Activated naive CD8-positive, alpha-beta T cell treated with anti-CD3 and anti-CD28 coated beads, Interleukin-2, amount 50 U/mL, for 24 hours (primary cell): ENCODE results near the gene MYADM.

ENCODE experiments used
- ATAC-seq: fragments of 150-1000 bp; cut with Tn5 transposase; one replicate; pipeline ENCODE4 v1.10.0; 2021
- DNase-seq: peaks from one replicate; pipeline ENCODE4 v3.0.0; 2021
- H3K27ac Mint-ChIP-seq: one replicate; pipeline ENCODE4 v1.8.0; 2021; ENCODE audit warnings: mild to moderate bottlenecking, mixed read lengths
- H3K27me3 Mint-ChIP-seq: one replicate; pipeline ENCODE4 v1.8.0; 2021; ENCODE audit warnings: mixed read lengths
- H3K36me3 Mint-ChIP-seq: one replicate; pipeline ENCODE4 v1.8.0; 2021; ENCODE audit warnings: low read depth, mixed read lengths
- H3K4me1 Mint-ChIP-seq: one replicate; pipeline ENCODE4 v1.8.0; 2021; ENCODE audit warnings: mixed read lengths
- H3K4me3 Mint-ChIP-seq: one replicate; pipeline ENCODE4 v1.8.0; 2021; ENCODE audit warnings: mild to moderate bottlenecking, moderate library complexity, mixed read lengths
- H3K9me3 Mint-ChIP-seq: one replicate; pipeline ENCODE4 v1.8.0; 2021; ENCODE audit warnings: mixed read lengths

MYADM gene

GRCh38 chr19:53892301-53892980, 24.8 kb downstream of the MYADM start:
- Mint-ChIP-seq H3K4me3 (no peak overlapping the region), H3K27ac (no peak overlapping the region), H3K27me3 (peaks cover 29% of the 10 kb centered on the region), H3K36me3 (no peaks in the 10 kb centered on the region), H3K4me1 (peaks cover 2% of the 10 kb centered on the region), H3K9me3 (no peaks in the 10 kb centered on the region)
- DNase-seq (no peak), ATAC-seq (no peak)

GRCh38 chr19:53892981-53893325, 25.3 kb downstream of the MYADM start:
- Mint-ChIP-seq H3K27ac (no peak overlapping the region), H3K27me3 (peaks cover 34% of the 10 kb centered on the region), H3K36me3 (no peaks in the 10 kb centered on the region), H3K9me3 (no peaks in the 10 kb centered on the region), H3K4me3 (no peak overlapping the region), H3K4me1 (peaks cover 2% of the 10 kb centered on the region)
- no peak for DNase-seq
- ATAC-seq, result peak; percentile 41

GRCh38 chr19:53894707-53895106, 27.0 kb downstream of the MYADM start:
- Mint-ChIP-seq H3K36me3 (no peaks in the 10 kb centered on the region), H3K4me1 (peaks cover 5% of the 10 kb centered on the region), H3K4me3 (no peak overlapping the region), H3K27me3 (peaks cover 50% of the 10 kb centered on the region), H3K9me3 (no peaks in the 10 kb centered on the region), H3K27ac (no peak overlapping the region)
- no peak for ATAC-seq
- DNase-seq, result no peak

GRCh38 chr19:53896682-53897081, 29.0 kb downstream of the MYADM start:
- DNase-seq, result no peak
- Mint-ChIP-seq H3K4me3 (no peak overlapping the region), H3K27ac (no peak overlapping the region), H3K9me3 (no peaks in the 10 kb centered on the region), H3K36me3 (no peaks in the 10 kb centered on the region), H3K27me3 (peaks cover 52% of the 10 kb centered on the region), H3K4me1 (peaks cover 2% of the 10 kb centered on the region)
- ATAC-seq, result no peak

- peaks cover 2% of the 10 kb centered on the region for H3K4me1 Mint-ChIP-seq
- no peak for ATAC-seq
- no peaks in the 10 kb centered on the region for H3K9me3 Mint-ChIP-seq
- H3K27ac Mint-ChIP-seq, result no peak overlapping the region
- no peaks in the 10 kb centered on the region for H3K36me3 Mint-ChIP-seq
- H3K27me3 Mint-ChIP-seq, result peaks cover 47% of the 10 kb centered on the region
- DNase-seq, result no peak
- no peak overlapping the region for H3K4me3 Mint-ChIP-seq
These were observed 29.8 kb downstream of the MYADM start for GRCh38 chr19:53897459-53897858.

GRCh38 chr19:53898166-53898565, 30.5 kb downstream of the MYADM start:
- no peak for ATAC-seq
- no peak for DNase-seq
- peaks cover 2% of the 10 kb centered on the region for H3K4me1 Mint-ChIP-seq
- H3K27ac Mint-ChIP-seq, result no peak overlapping the region
- H3K27me3 Mint-ChIP-seq, result peaks cover 47% of the 10 kb centered on the region
- no peak overlapping the region for H3K4me3 Mint-ChIP-seq
- H3K9me3 Mint-ChIP-seq, result no peaks in the 10 kb centered on the region
- no peaks in the 10 kb centered on the region for H3K36me3 Mint-ChIP-seq

GRCh38 chr19:53898636-53899341, 31.1 kb downstream of the MYADM start:
- DNase-seq, result no peak
- Mint-ChIP-seq H3K9me3 (no peaks in the 10 kb centered on the region), H3K36me3 (no peaks in the 10 kb centered on the region), H3K27me3 (peaks cover 49% of the 10 kb centered on the region), H3K4me1 (peaks cover 2% of the 10 kb centered on the region), H3K27ac (no peak overlapping the region), H3K4me3 (no peak overlapping the region)
- ATAC-seq, result no peak

- no peak overlapping the region for H3K4me3 Mint-ChIP-seq
- H3K27ac Mint-ChIP-seq, result no peak overlapping the region
- DNase-seq (no peak), ATAC-seq (no peak)
- peaks cover 2% of the 10 kb centered on the region for H3K4me1 Mint-ChIP-seq
- H3K9me3 Mint-ChIP-seq, result no peaks in the 10 kb centered on the region
- peaks cover 53% of the 10 kb centered on the region for H3K27me3 Mint-ChIP-seq
- no peaks in the 10 kb centered on the region for H3K36me3 Mint-ChIP-seq
These were observed 32.6 kb downstream of the MYADM start for GRCh38 chr19:53900191-53900860.

- DNase-seq (peak; percentile 12), ATAC-seq (no peak)
- no peaks in the 10 kb centered on the region for H3K9me3 Mint-ChIP-seq
- peaks cover 15% of the 10 kb centered on the region for H3K4me1 Mint-ChIP-seq
- H3K36me3 Mint-ChIP-seq, result no peaks in the 10 kb centered on the region
- H3K4me3 Mint-ChIP-seq, result no peak overlapping the region
- H3K27ac Mint-ChIP-seq, result no peak overlapping the region
- H3K27me3 Mint-ChIP-seq, result peaks cover 58% of the 10 kb centered on the region
These were observed 35.5 kb downstream of the MYADM start for GRCh38 chr19:53903055-53903680.

- no peak for DNase-seq
- peaks cover 55% of the 10 kb centered on the region for H3K27me3 Mint-ChIP-seq
- no peak overlapping the region for H3K27ac Mint-ChIP-seq
- H3K4me3 Mint-ChIP-seq, result no peak overlapping the region
- H3K36me3 Mint-ChIP-seq, result no peaks in the 10 kb centered on the region
- ATAC-seq, result no peak
- H3K4me1 Mint-ChIP-seq, result peaks cover 17% of the 10 kb centered on the region
- no peaks in the 10 kb centered on the region for H3K9me3 Mint-ChIP-seq
These were observed 37.2 kb downstream of the MYADM start for GRCh38 chr19:53904909-53905308.

- H3K36me3 Mint-ChIP-seq, result no peaks in the 10 kb centered on the region
- H3K27me3 Mint-ChIP-seq, result peaks cover 63% of the 10 kb centered on the region
- H3K9me3 Mint-ChIP-seq, result no peaks in the 10 kb centered on the region
- no peak overlapping the region for H3K27ac Mint-ChIP-seq
- no peak for DNase-seq
- ATAC-seq, result no peak
- H3K4me1 Mint-ChIP-seq, result peaks cover 17% of the 10 kb centered on the region
- no peak overlapping the region for H3K4me3 Mint-ChIP-seq
These were observed 38.1 kb downstream of the MYADM start for GRCh38 chr19:53905787-53906186.

- Mint-ChIP-seq H3K4me3 (no peak overlapping the region), H3K4me1 (peaks cover 17% of the 10 kb centered on the region), H3K27ac (no peak overlapping the region), H3K36me3 (no peaks in the 10 kb centered on the region), H3K9me3 (no peaks in the 10 kb centered on the region), H3K27me3 (peaks cover 65% of the 10 kb centered on the region)
- ATAC-seq (peak; percentile 44), DNase-seq (peak; percentile 83)
These were observed 38.8 kb downstream of the MYADM start for GRCh38 chr19:53906211-53907192.

- Mint-ChIP-seq H3K27me3 (peaks cover 72% of the 10 kb centered on the region), H3K27ac (no peak overlapping the region), H3K4me3 (no peak overlapping the region), H3K4me1 (peaks cover 17% of the 10 kb centered on the region), H3K36me3 (no peaks in the 10 kb centered on the region), H3K9me3 (no peaks in the 10 kb centered on the region)
- no peak for DNase-seq
- ATAC-seq, result no peak
These were observed 39.5 kb downstream of the MYADM start for GRCh38 chr19:53907193-53907581.

GRCh38 chr19:53907690-53908089, 40.0 kb downstream of the MYADM start:
- Mint-ChIP-seq H3K4me3 (no peak overlapping the region), H3K4me1 (peaks cover 17% of the 10 kb centered on the region), H3K27me3 (peaks cover 77% of the 10 kb centered on the region), H3K27ac (no peak overlapping the region), H3K9me3 (no peaks in the 10 kb centered on the region), H3K36me3 (no peaks in the 10 kb centered on the region)
- DNase-seq (no peak), ATAC-seq (no peak)
